IPS-20b (cell line): ENCODE data around the gene DRG2.

Experiments
- H3K27ac ChIP-seq: one replicate; pipeline ENCODE4 v1.5.1; 2013; ENCODE audit warnings: low read length
- H3K27me3 ChIP-seq: 2 replicates; pipeline ENCODE4 v1.6.1; 2013; ENCODE audit warnings: mild to moderate bottlenecking, low read length, inconsistent platforms; ENCODE audit not compliant: insufficient read depth
- H3K36me3 ChIP-seq: 2 replicates; pipeline ENCODE4 v1.6.1; 2013; ENCODE audit warnings: low read depth, mild to moderate bottlenecking, inconsistent platforms, low read length, moderate library complexity; ENCODE audit not compliant: insufficient read depth
- H3K4me1 ChIP-seq: 2 replicates; pipeline ENCODE4 v1.6.1; 2013; ENCODE audit warnings: mild to moderate bottlenecking, control low read depth, inconsistent platforms, low read length, moderate library complexity; ENCODE audit not compliant: insufficient read depth
- H3K4me3 ChIP-seq: 2 replicates; pipeline ENCODE4 v1.5.1; 2013; ENCODE audit warnings: mild to moderate bottlenecking, low read length, inconsistent platforms
- H3K9ac ChIP-seq: 2 replicates; pipeline ENCODE4 v1.6.1; 2013; ENCODE audit warnings: low read depth, mild to moderate bottlenecking, inconsistent platforms, low read length, moderate library complexity
- H3K9me3 ChIP-seq: 2 replicates; pipeline ENCODE4 v1.6.1; 2013; ENCODE audit warnings: mild to moderate bottlenecking, low read depth, low read length, inconsistent platforms; ENCODE audit not compliant: insufficient read depth

DRG2 gene

GRCh38 chr17:18087610-18088491 lies at the start of gene DRG2:
Gene DRG2 (plus strand): TSS chr17:18087948. CDS start chr17:18088024, 76 bp downstream.
- Histone ChIP-seq H3K27me3 (no peaks in the 10 kb centered on the region), H3K9ac (peak within 1 kb of the TSS; percentile 88), H3K27ac (no peak within 1 kb of the TSS), H3K4me1 (no peaks in the 10 kb centered on the region), H3K9me3 (no peaks in the 10 kb centered on the region), H3K4me3 (peak within 1 kb of the TSS; percentile 88), H3K36me3 (peaks cover 8% of the 10 kb centered on the region)

GRCh38 chr17:18038149-18038850 lies 49.4 kb upstream of the DRG2 start:
- H3K27ac ChIP-seq, result no peak overlapping the region

GRCh38 chr17:18038861-18039534 lies 48.8 kb upstream of the DRG2 start, which contains the start of the genes ATPAF2 and GID4:
Gene ATPAF2 (minus strand): TSS chr17:18039168. CDS start chr17:18039013, 155 bp downstream.
Gene GID4 (plus strand): TSS chr17:18039408. CDS start chr17:18039465, 57 bp downstream.
- Histone ChIP-seq H3K27me3 (peaks cover 13% of the 10 kb centered on the region; the same call in 1 of the 2 replicates), H3K4me1 (peaks cover 6% of the 10 kb centered on the region), H3K4me3 (peak within 1 kb of the TSS; percentile 88), H3K9me3 (no peaks in the 10 kb centered on the region), H3K27ac (no peak within 1 kb of the TSS), H3K9ac (peak within 1 kb of the TSS; percentile 77; the same call in 1 of the 2 replicates), H3K36me3 (no peaks in the 10 kb centered on the region)

More at GRCh38 chr17:18038149-18038850, 49.4 kb upstream of the DRG2 start:
- Histone ChIP-seq H3K27me3 (peaks cover 13% of the 10 kb centered on the region; the same call in 1 of the 2 replicates), H3K9ac (peak overlapping the region; percentile 77; the same call in 1 of the 2 replicates), H3K36me3 (no peaks in the 10 kb centered on the region), H3K4me1 (peaks cover 6% of the 10 kb centered on the region), H3K9me3 (no peaks in the 10 kb centered on the region), H3K4me3 (peak overlapping the region; percentile 88)

- Histone ChIP-seq H3K27me3 (peaks cover 13% of the 10 kb centered on the region; the same call in 1 of the 2 replicates), H3K36me3 (no peaks in the 10 kb centered on the region), H3K9me3 (no peaks in the 10 kb centered on the region), H3K4me3 (peak overlapping the region; percentile 88), H3K4me1 (peaks cover 6% of the 10 kb centered on the region), H3K9ac (peak overlapping the region; percentile 63; the same call in 1 of the 2 replicates), H3K27ac (no peak overlapping the region)
Observed at GRCh38 chr17:18039535-18040260, 48.0 kb upstream of the DRG2 start.

- H3K27ac ChIP-seq, result no peak overlapping the region
- peak overlapping the region; percentile 88 for H3K4me3 ChIP-seq
- no peaks in the 10 kb centered on the region for H3K9me3 ChIP-seq
- peaks cover 6% of the 10 kb centered on the region for H3K4me1 ChIP-seq
- peak overlapping the region; percentile 63; the same call in 1 of the 2 replicates for H3K9ac ChIP-seq
- 0 out of 2 replicates have a peak, but pooled peaks cover 5% of the 10 kb centered on the region for H3K36me3 ChIP-seq
- H3K27me3 ChIP-seq, result peaks cover 13% of the 10 kb centered on the region; the same call in 1 of the 2 replicates
Observed at GRCh38 chr17:18040261-18040858, 47.4 kb upstream of the DRG2 start.

- Histone ChIP-seq H3K4me3 (no peak overlapping the region), H3K27me3 (peaks cover 13% of the 10 kb centered on the region; the same call in 1 of the 2 replicates), H3K36me3 (peaks cover 12% of the 10 kb centered on the region; the same call in 1 of the 2 replicates), H3K4me1 (peaks cover 6% of the 10 kb centered on the region), H3K9me3 (no peaks in the 10 kb centered on the region), H3K27ac (no peak overlapping the region), H3K9ac (no peak overlapping the region)
Observed at GRCh38 chr17:18041776-18042175, 46.0 kb upstream of the DRG2 start.

- Histone ChIP-seq H3K9me3 (no peaks in the 10 kb centered on the region), H3K4me3 (no peak overlapping the region), H3K27ac (no peak overlapping the region), H3K4me1 (peaks cover 4% of the 10 kb centered on the region), H3K27me3 (peaks cover 10% of the 10 kb centered on the region; the same call in 1 of the 2 replicates), H3K36me3 (peaks cover 18% of the 10 kb centered on the region; the same call in 1 of the 2 replicates), H3K9ac (no peak overlapping the region)
Observed at GRCh38 chr17:18042983-18043382, 44.8 kb upstream of the DRG2 start.

- Histone ChIP-seq H3K4me3 (no peak overlapping the region), H3K9me3 (no peaks in the 10 kb centered on the region), H3K9ac (no peak overlapping the region)
Observed at GRCh38 chr17:18043491-18043890, 44.3 kb upstream of the DRG2 start.

GRCh38 chr17:18044609-18045008 lies 43.1 kb upstream of the DRG2 start:
- H3K27ac ChIP-seq, result no peak overlapping the region
- H3K9ac ChIP-seq, result no peak overlapping the region
- no peak overlapping the region for H3K4me3 ChIP-seq
- H3K9me3 ChIP-seq, result no peaks in the 10 kb centered on the region
- peaks cover 6% of the 10 kb centered on the region; the same call in 1 of the 2 replicates for H3K27me3 ChIP-seq
- no peaks in the 10 kb centered on the region; the same call in 1 of the 2 replicates for H3K4me1 ChIP-seq
- peaks cover 18% of the 10 kb centered on the region; the same call in 1 of the 2 replicates for H3K36me3 ChIP-seq

More at GRCh38 chr17:18043491-18043890, 44.3 kb upstream of the DRG2 start:
- Histone ChIP-seq H3K27me3 (peaks cover 6% of the 10 kb centered on the region; the same call in 1 of the 2 replicates), H3K36me3 (peaks cover 18% of the 10 kb centered on the region; the same call in 1 of the 2 replicates), H3K4me1 (no peaks in the 10 kb centered on the region; the same call in 1 of the 2 replicates), H3K27ac (no peak overlapping the region)

GRCh38 chr17:18045691-18046350 lies 41.9 kb upstream of the DRG2 start:
- Histone ChIP-seq H3K4me1 (no peaks in the 10 kb centered on the region), H3K27ac (no peak overlapping the region), H3K9ac (no peak overlapping the region), H3K27me3 (peaks cover under 1% of the 10 kb centered on the region; the same call in 1 of the 2 replicates), H3K4me3 (no peak overlapping the region), H3K9me3 (no peaks in the 10 kb centered on the region), H3K36me3 (peaks cover 18% of the 10 kb centered on the region; the same call in 1 of the 2 replicates)
